HCT116 (cell line): ENCODE results near the gene WDR48. TPM values are rescaled to one million over a fixed set of nuclear protein-coding genes. Genes with fewer than 3 reads are reported as not detected.

ENCODE experiments used
- ATAC-seq: fragments of 200-7000 bp; cut with Tn5 transposase; 2 replicates; pipeline ENCODE4 v1.9.1; 2020; ENCODE audit warnings: mild to moderate bottlenecking, moderate library complexity
- BruUV-seq: library from RNA; stranded (reverse); fragments of 400-500 nt; replicated peaks from 2 replicates; lab custom pipeline; 2021; lab: Mats Ljungman, UMichigan
- CTCF ChIA-PET: fragments of 300-600 bp; sonication (Branson Sonifier 250); formaldehyde crosslinking; loops from one replicate; lab custom pipeline; 2021; ENCODE audit warnings: antibody characterized with exemption; lab: Charles Lee
- POLR2A ChIA-PET: fragments of 300-600, 350-600 bp; sonication (Branson Sonifier 250); formaldehyde crosslinking; loops from one replicate; lab custom pipeline; 2021; ENCODE audit warnings: antibody characterized with exemption; lab: Charles Lee
- RAD21 ChIA-PET, 2 experiments: fragments of 300-600 bp; sonication (Branson Sonifier 250); formaldehyde crosslinking; loops; one replicate each; lab custom pipeline; 2023; ENCODE audit warnings: low total read pairs in 2 of 2; ENCODE audit not compliant: uncharacterized antibody in 2 of 2, unreplicated experiment in 2 of 2, low non-redundant PET in 1 of 2; lab: Charles Lee
- DNase-seq: peaks from one replicate; pipeline ENCODE4 v3.0.0-alpha.2; 2010; ENCODE audit warnings: low read depth, low spot score
- H2AFZ ChIP-seq: fragments of 200-600 bp; shearing (Covaris generic), sonication (generic); 2 replicates; pipeline ENCODE4 v1.6.1; 2017; ENCODE audit warnings: low read depth, mixed run types, mixed read lengths, antibody characterized with exemption, low read length; ENCODE audit not compliant: poor library complexity, severe bottlenecking
- H3K27ac ChIP-seq: 2 replicates; pipeline ENCODE4 v1.5.1; 2012; ENCODE audit warnings: low read depth, low read length
- H3K27me3 ChIP-seq: fragments of 200-600 bp; sonication (generic); 2 replicates; pipeline ENCODE4 v1.6.1; 2016; ENCODE audit warnings: mixed run types, low read length, mixed read lengths; ENCODE audit not compliant: insufficient read depth
- H3K36me3 ChIP-seq, 2 experiments: fragments of 200-500 bp in 1 of 2; fragments of 200-600 bp in 1 of 2; sonication (Bioruptor generic) in 1 of 2; sonication (generic) in 1 of 2; 2 replicates each; pipeline versions ENCODE4 v1.5.1 to v1.6.1; 2014 to 2016; ENCODE audit warnings: low read length in 2 of 2, inconsistent platforms in 1 of 2, mixed read lengths in 1 of 2, mixed run types in 1 of 2; ENCODE audit not compliant: insufficient read depth in 2 of 2, control insufficient read depth in 1 of 2
- H3K4me1 ChIP-seq, 2 experiments: fragments of 200-600 bp in 1 of 2; sonication (generic) in 1 of 2; 2 replicates each; pipeline versions ENCODE4 v1.5.1 to v1.6.1; 2012 to 2017; ENCODE audit warnings: low read length in 2 of 2, inconsistent platforms in 1 of 2, mild to moderate bottlenecking in 1 of 2, mixed read lengths in 1 of 2, mixed run types in 1 of 2, moderate library complexity in 1 of 2; ENCODE audit not compliant: insufficient read depth in 2 of 2, control insufficient read depth in 1 of 2
- H3K4me2 ChIP-seq: fragments of 200-600 bp; sonication (generic); 2 replicates; pipeline ENCODE4 v1.6.1; 2017; ENCODE audit warnings: mixed run types, low read length, mixed read lengths
- H3K4me3 ChIP-seq, 2 experiments: fragments of 200-600 bp in 1 of 2; sonication (generic) in 1 of 2; replicated peaks in 1 of 2; 2 replicates each; pipeline ENCODE4 v1.5.1; 2011 to 2016; ENCODE audit warnings: low read length in 2 of 2, control low read depth in 1 of 2, low read depth in 1 of 2, mild to moderate bottlenecking in 1 of 2, mixed read lengths in 1 of 2, mixed run types in 1 of 2
- H3K79me2 ChIP-seq: fragments of 200-600 bp; sonication (generic); 2 replicates; pipeline ENCODE4 v1.6.1; 2017; ENCODE audit warnings: mild to moderate bottlenecking, mixed run types, low read length, moderate library complexity, mixed read lengths; ENCODE audit not compliant: insufficient read depth
- H3K9ac ChIP-seq: fragments of 200-600 bp; sonication (generic); 2 replicates; pipeline ENCODE4 v1.6.1; 2016; ENCODE audit warnings: low read length, mixed read lengths
- H3K9me2 ChIP-seq: fragments of 200-600 bp; sonication (generic), shearing (Covaris generic); 2 replicates; pipeline ENCODE4 v1.6.1; 2017; ENCODE audit warnings: mixed run types, mild to moderate bottlenecking, moderate library complexity; ENCODE audit not compliant: insufficient read depth
- H3K9me3 ChIP-seq, 2 experiments: fragments of 200-500 bp in 1 of 2; fragments of 200-600 bp in 1 of 2; sonication (Bioruptor generic) in 1 of 2; sonication (generic) in 1 of 2; 2 replicates each; pipeline ENCODE4 v1.6.1; 2014 to 2017; ENCODE audit warnings: low read length in 2 of 2, mixed read lengths in 2 of 2, inconsistent platforms in 1 of 2, low read depth in 1 of 2, mild to moderate bottlenecking in 1 of 2, mixed run types in 1 of 2, moderate library complexity in 1 of 2; ENCODE audit not compliant: control insufficient read depth in 1 of 2, insufficient read depth in 1 of 2
- H4K20me1 ChIP-seq: fragments of 200-600 bp; sonication (generic), shearing (Covaris generic); 2 replicates; pipeline ENCODE4 v1.6.1; 2017; ENCODE audit warnings: mixed run types, mild to moderate bottlenecking, moderate library complexity; ENCODE audit not compliant: insufficient read depth
- FOSL1 ChIP-seq: IDR thresholded peaks from 2 replicates; pipeline ENCODE4 v1.6.1; 2012; ENCODE audit warnings: low read depth
- JUND ChIP-seq: IDR thresholded peaks from 2 replicates; pipeline ENCODE4 v1.6.1; 2012
- POLR2A ChIP-seq: IDR thresholded peaks from 2 replicates; pipeline ENCODE4 v1.7.0; 2011; ENCODE audit warnings: borderline replicate concordance; ENCODE audit not compliant: insufficient read depth, insufficient read length; ENCODE audit errors: extremely low read depth
- POLR2AphosphoS5 ChIP-seq: IDR thresholded peaks from 2 replicates; pipeline ENCODE4 v1.6.1; 2011; ENCODE audit warnings: mild to moderate bottlenecking, low read depth, low read length, moderate library complexity
- SIN3A ChIP-seq: IDR thresholded peaks from 2 replicates; pipeline ENCODE4 v1.6.1; 2012; ENCODE audit warnings: low read depth
- SP1 ChIP-seq: IDR thresholded peaks from 2 replicates; pipeline ENCODE4 v1.6.1; 2012; ENCODE audit warnings: low read depth
- SRF ChIP-seq: IDR thresholded peaks from 2 replicates; pipeline ENCODE4 v1.6.1; 2012; ENCODE audit warnings: low read depth
- intact Hi-C: fragments of 100-400 bp; cut with micrococcal nuclease; formaldehyde crosslinking; loops from 2 replicates; pipeline ENCODE4 v1.10.0; 2022
- total RNA-seq: library from RNA; stranded (reverse); gene quantifications from one replicate; pipeline ENCODE4 v1.2.1, GENCODE V29; 2021; ENCODE audit not compliant: unreplicated experiment
- TF ChIP-seq, protein P1 (sequence below): IDR thresholded peaks from 2 replicates; pipeline ENCODE4 v1.6.1; 2012; ENCODE audit warnings: low read depth
- TF ChIP-seq, protein P2 (sequence below): IDR thresholded peaks from 2 replicates; pipeline ENCODE4 v1.6.1; 2011; ENCODE audit warnings: mild to moderate bottlenecking, low read length, moderate library complexity; ENCODE audit not compliant: insufficient replicate concordance; ENCODE audit errors: extremely low read depth

WDR48 gene
- total RNA-seq, 1 experiment from 2014 or later: 35.6 TPM

DNA sequence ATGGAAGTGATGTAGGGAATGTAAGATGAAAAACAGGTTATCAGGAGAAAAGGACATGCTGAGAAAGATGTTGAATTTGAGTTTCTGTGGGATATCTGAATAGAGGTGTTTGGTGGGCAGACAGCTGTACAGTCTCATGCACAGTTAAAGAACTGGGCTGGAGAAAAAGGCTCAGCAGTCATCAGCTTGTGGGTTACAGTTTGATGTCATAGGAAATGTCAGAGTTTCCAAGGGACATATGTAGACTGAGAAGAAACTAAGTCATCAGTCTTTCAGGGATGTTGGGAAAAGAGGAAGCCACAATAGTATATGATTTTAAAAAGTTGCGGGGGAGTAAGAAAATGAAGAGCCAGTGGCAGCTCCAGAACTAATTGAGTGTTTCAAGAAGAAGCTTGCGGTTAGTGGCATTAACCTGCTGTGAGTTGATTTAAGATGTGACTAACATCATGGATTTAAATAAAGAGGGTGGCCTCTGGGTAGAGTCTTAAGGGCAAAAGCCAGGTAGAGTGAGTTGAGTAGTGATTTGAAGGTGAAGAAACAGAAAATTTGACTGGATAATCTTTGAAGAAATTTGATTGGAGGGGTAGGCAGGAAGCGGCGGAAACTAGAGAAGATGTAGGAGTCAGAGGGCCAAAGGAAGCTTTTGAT lies 31.0 kb downstream of the WDR48 start:
- ChIA-PET CTCF (no interaction called here), POLR2A (no interaction called here), RAD21 (no interaction called here)
- no peak overlapping the region for H2AFZ ChIP-seq
- intact Hi-C loops: no loop called here
- TF ChIP-seq POLR2A (no peak), SIN3A (no peak), SRF (no peak), JUND (no peak), POLR2AphosphoS5 (no peak), FOSL1 (no peak), SP1 (no peak)
- TF ChIP-seq, protein P1, sequence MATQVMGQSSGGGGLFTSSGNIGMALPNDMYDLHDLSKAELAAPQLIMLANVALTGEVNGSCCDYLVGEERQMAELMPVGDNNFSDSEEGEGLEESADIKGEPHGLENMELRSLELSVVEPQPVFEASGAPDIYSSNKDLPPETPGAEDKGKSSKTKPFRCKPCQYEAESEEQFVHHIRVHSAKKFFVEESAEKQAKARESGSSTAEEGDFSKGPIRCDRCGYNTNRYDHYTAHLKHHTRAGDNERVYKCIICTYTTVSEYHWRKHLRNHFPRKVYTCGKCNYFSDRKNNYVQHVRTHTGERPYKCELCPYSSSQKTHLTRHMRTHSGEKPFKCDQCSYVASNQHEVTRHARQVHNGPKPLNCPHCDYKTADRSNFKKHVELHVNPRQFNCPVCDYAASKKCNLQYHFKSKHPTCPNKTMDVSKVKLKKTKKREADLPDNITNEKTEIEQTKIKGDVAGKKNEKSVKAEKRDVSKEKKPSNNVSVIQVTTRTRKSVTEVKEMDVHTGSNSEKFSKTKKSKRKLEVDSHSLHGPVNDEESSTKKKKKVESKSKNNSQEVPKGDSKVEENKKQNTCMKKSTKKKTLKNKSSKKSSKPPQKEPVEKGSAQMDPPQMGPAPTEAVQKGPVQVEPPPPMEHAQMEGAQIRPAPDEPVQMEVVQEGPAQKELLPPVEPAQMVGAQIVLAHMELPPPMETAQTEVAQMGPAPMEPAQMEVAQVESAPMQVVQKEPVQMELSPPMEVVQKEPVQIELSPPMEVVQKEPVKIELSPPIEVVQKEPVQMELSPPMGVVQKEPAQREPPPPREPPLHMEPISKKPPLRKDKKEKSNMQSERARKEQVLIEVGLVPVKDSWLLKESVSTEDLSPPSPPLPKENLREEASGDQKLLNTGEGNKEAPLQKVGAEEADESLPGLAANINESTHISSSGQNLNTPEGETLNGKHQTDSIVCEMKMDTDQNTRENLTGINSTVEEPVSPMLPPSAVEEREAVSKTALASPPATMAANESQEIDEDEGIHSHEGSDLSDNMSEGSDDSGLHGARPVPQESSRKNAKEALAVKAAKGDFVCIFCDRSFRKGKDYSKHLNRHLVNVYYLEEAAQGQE: no peak
- TF ChIP-seq, protein P2, sequence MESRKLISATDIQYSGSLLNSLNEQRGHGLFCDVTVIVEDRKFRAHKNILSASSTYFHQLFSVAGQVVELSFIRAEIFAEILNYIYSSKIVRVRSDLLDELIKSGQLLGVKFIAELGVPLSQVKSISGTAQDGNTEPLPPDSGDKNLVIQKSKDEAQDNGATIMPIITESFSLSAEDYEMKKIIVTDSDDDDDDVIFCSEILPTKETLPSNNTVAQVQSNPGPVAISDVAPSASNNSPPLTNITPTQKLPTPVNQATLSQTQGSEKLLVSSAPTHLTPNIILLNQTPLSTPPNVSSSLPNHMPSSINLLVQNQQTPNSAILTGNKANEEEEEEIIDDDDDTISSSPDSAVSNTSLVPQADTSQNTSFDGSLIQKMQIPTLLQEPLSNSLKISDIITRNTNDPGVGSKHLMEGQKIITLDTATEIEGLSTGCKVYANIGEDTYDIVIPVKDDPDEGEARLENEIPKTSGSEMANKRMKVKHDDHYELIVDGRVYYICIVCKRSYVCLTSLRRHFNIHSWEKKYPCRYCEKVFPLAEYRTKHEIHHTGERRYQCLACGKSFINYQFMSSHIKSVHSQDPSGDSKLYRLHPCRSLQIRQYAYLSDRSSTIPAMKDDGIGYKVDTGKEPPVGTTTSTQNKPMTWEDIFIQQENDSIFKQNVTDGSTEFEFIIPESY: no peak
- no peak overlapping the region for H3K4me3 ChIP-seq
- no peak for DNase-seq
- H3K4me2 ChIP-seq: no peak overlapping the region
- H3K9me3 ChIP-seq: no peaks in the 10 kb centered on the region
- peaks cover 0 to 6% of the 10 kb centered on the region in 2 experiments; a peak in 2 of 4 replicates for H3K36me3 ChIP-seq
- BruUV-seq: no TSS peak
- H3K9ac ChIP-seq: no peak overlapping the region
- H4K20me1 ChIP-seq: 0 out of 2 replicates have a peak, but pooled peaks cover 7% of the 10 kb centered on the region
- H3K9me2 ChIP-seq: no peaks in the 10 kb centered on the region
- no peaks in the 10 kb centered on the region for H3K79me2 ChIP-seq
- H3K27me3 ChIP-seq: no peaks in the 10 kb centered on the region
- no peak for ATAC-seq
- H3K27ac ChIP-seq: no peak overlapping the region
- no peaks in the 10 kb centered on the region for H3K4me1 ChIP-seq
